MM.1S (cell line): ENCODE measurements around the gene DHRS3.

Experiments used
- EZH2 ChIP-seq: fragments of 300-600 bp; sonication (generic); optimal IDR thresholded peaks from 2 replicates; pipeline ENCODE3; 2017; ENCODE audit warnings: low read depth, mild to moderate bottlenecking, antibody characterized with exemption, low read length, mixed read lengths
- TF ChIP-seq, protein P1 (sequence below): fragments of 300-600 bp; sonication (generic); IDR thresholded peaks from 2 replicates; pipeline ENCODE4 v1.5.1; 2016; ENCODE audit warnings: antibody characterized with exemption, low read length, mixed read lengths

DNA sequence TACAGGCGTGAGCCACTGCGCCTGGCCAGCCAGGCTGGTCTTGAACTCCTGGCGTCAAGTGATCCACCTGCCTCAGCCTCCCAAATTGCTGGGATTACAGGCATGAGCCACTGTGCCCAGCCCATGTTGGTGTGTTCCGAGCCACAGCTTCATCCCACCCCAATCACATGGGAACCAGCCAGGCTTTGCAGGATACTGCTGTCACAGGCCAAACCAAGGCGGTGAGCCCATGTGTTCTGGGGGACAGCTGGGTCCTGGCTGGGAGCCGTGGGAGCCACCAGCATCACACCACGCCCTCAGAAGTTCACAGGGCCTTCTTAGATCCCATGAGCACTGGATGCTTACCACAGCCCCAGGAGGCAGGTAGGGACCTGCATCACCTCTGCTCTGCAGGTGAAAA is 56.9 kb downstream of the DHRS3 start:
- TF ChIP-seq, protein P1, sequence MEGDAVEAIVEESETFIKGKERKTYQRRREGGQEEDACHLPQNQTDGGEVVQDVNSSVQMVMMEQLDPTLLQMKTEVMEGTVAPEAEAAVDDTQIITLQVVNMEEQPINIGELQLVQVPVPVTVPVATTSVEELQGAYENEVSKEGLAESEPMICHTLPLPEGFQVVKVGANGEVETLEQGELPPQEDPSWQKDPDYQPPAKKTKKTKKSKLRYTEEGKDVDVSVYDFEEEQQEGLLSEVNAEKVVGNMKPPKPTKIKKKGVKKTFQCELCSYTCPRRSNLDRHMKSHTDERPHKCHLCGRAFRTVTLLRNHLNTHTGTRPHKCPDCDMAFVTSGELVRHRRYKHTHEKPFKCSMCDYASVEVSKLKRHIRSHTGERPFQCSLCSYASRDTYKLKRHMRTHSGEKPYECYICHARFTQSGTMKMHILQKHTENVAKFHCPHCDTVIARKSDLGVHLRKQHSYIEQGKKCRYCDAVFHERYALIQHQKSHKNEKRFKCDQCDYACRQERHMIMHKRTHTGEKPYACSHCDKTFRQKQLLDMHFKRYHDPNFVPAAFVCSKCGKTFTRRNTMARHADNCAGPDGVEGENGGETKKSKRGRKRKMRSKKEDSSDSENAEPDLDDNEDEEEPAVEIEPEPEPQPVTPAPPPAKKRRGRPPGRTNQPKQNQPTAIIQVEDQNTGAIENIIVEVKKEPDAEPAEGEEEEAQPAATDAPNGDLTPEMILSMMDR, result no peak
- no peak for TF ChIP-seq EZH2
